ENCODE data around the gene LSM11.

LSM11 gene

GRCh38 chr5:157735991-157736390, 7.5 kb upstream of the LSM11 start:
- no peak for DNase-seq

GRCh38 chr5:157739388-157740228, 3.9 kb upstream of the LSM11 start:
- no peak for DNase-seq

DNA sequence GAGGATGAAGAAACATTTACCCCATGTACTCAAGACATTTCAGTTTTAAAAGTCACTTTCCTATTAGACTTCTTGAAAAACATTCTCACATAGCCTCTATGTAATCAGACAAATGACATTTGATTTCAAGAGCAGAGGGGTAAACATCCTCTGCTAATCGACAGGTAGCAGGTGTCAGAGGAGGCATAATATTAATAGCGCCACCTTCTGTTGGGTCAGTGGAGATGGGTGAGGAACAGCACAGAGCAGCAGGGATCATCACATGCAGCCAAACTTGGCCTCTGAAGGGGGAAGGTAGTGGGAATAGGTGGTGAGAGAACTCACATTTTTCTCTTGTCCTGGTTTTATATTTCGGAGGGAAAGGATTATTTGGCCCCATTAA, 3.3 kb upstream of the LSM11 start:
- no peak for DNase-seq

DNA sequence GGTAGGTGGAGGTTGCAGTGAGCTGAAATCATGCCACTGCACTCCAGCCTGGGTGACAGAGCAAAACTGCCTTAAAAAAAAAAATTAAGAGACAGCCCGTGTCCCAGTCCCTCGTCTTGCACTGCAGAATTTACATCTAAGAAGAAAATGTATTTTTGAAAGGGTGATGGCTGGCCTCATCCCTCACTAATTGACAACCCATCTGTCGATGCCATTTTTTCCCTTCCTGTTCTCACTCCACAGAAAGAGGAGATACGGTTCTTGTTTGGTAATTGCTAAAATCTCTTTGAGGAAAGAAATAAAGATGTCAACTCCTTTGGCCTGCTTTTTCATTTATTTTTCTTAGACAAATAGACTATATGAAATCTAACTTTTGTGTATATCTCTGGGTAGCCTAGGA, 2.4 kb upstream of the LSM11 start:
- DNase-seq = no peak

- no peak for DNase-seq
These were observed 819 bp downstream of the LSM11 start for GRCh38 chr5:157744051-157745011.

- no peak for DNase-seq
These were observed 1.5 kb downstream of the LSM11 start for GRCh38 chr5:157745041-157745456.

DNA sequence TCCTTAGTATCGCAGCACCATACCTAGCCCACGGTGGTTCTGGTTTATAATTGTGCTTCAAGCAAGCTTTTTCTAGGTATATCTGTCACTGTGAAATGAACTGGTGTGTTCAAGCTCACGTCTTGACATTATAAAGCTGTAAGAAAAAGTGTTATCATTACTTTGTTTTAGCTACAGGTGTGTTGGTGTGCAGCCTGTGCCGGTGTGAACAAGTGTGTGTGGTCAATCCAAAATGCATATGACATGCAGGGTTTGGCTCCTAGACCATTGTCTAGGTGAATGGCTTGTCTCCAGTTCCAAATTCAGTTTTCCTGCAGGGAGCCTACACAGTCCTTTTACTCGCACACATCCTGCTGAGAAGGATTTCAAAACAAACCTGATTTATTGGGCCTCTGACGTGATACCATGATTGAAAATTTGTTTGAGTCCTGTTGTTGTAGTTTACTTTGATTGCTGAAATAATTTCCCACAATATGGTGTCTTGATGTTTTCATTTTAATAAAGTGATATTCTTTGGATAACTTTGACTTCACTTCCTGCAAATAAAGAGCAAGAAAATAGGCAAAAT, 3.7 kb downstream of the LSM11 start:
- DNase-seq = no peak

DNA sequence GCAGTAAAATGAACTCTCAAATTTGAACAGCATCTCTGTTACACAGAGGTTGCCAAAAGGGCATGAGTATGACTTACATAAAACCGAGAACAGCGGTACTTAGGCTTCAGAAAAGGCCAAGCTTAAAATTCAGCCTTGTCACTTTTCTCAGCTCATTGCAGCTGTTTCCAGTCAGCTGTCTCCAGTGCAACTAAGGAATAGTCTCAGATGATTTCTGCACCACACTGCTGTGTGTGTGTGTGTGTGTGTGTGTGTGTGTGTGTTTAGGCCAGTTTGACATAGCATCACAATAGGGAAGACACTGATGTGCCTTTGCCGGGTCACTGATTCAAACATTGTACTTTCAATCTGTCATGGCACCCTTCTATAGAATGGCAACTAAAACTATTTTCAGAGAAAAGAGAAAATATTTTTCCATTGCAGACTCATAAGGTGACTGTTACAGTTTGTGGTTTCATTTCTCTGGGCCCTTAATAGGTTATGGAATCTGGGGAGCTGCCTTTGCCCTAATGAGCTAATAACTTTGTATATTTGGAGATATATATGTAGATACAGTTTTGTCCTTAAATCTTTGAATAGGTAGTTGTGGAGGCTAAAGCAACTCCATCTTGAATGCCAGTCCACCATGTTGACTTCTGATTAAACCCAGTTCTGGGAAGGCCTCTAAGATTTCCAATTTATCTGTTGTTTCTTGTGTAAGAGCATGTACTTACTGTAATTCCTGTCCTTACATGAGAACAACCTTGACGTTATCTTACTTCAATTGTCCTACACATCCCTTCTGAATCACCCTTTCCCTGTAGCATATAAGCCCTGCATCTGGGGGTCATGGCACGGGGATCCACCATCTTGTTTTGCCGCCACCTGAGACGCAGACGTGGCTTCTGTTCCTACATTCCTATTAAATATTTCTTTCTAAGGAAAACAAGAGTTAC, 4.5 kb downstream of the LSM11 start:
- no peak for DNase-seq

DNA sequence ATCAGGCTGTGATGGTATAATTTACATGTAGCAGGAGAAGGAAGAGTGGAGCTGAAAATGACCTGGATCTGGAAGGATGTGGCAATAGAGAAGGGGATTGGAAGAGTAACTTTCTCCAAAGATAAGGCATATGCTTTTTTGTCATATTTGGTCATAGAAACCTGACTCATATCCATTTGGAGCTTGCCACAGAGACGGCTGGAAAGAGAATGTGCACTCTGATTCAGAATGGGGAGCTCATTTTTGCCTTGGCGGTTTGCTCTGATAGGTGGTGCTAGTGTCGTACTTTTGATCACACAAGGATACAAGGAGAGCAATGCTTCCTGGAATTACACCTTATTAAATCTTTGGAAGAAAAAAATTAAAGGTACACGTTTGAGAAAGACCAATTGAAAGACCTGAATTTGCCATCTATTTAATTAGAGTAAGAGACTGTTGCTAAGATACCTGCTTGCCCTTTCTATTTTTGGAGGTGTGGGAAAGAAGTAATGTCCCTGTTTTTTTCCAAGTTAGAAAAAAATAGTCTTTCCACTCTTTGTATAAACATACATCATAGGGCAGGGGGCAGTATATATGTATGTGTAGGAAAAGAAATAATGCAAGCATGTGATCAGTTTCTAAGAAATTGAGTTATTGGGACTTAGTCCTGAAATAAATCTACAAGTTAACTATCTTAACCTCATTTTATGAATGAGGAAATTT, 5.4 kb downstream of the LSM11 start:
- DNase-seq = no peak

- no peak for DNase-seq
These were observed 5.9 kb downstream of the LSM11 start for GRCh38 chr5:157749462-157749799.

DNA sequence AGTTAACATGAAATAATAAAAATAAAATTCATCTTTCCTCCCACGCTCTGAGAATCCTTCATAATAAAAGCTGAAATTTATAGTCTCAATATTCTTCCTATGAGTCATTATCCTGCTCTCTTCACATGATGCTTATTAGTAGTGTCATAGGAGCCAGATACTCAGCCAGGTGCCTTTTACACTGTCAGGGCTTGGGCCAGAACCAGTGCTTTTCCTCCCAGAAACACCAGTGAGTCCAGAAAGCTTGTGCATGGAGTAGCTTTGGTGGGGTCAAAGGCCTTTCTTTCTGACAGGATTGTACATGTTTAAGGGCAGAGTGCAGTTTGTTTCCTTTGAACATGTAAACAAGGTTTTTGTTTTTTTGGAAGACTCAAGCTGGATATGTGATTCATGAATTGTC, 6.8 kb downstream of the LSM11 start:
- no peak for DNase-seq

- no peak for DNase-seq
These were observed 12.6 kb downstream of the LSM11 start for GRCh38 chr5:157756122-157756521.

DNA sequence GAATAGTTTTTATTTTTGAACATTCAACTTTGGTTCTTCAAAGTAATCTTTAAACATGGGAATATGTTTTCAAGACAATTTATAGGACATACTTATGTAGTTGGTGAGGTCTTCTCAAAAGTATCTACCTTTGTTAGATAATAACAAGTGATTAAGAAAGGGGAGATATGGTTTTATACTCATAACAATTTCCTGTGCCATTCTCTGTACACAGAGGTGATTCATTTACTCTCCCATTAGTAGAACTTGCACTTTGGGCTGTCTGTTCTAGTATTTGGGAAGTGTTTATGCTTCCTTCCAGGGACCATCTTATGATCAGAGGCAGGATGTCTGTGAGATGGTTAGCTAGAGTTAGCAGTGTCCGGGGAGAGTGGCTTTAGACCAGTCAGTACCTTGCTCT, 15.2 kb downstream of the LSM11 start:
- no peak for DNase-seq

DNA sequence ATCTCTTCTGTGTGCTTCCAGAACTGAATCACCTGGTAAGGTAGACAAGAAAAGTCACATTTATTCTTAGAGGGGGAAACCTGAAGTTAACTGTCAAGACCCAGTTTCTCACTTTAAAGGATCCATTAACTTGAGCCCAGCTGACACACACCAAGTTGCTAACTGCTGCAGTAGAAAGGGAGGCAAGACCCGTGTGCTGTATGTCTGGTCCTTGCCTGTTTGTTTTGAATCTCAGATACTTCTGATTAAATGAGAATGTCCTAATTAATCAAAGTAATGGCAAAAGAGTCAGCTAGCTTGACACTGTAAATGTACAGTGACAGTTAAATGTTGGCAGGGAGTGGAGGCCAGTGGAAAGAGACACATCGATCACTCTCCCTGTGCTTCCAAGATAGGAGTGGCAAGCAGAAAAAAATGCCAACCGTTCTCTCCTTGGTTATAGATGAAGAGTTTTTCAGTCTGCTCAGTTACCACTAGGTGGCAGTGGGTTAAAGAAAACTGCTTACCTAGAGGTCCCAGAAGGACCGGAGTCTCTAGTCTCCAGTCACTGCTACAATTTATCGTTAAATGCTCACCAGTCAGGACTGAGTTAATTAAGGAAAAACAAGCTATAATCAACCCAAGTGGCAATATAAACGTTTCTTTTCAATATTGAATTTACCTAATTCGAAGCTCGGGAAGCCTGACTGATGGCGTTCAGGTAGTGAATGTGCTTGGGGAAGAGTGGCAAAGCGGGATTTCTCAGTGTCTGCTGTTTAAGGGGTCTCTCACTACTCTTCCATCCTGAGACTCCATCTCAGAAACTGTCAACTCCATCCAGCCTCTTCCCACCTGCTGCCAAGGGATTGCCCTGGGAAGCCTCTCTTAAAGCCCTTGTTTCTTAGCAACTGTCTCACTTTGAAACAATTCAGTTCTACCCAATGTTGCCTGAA, 18.4 kb downstream of the LSM11 start:
- DNase-seq = peak; percentile 64

- DNase-seq = no peak
These were observed 21.0 kb downstream of the LSM11 start for GRCh38 chr5:157764531-157764930.

DNA sequence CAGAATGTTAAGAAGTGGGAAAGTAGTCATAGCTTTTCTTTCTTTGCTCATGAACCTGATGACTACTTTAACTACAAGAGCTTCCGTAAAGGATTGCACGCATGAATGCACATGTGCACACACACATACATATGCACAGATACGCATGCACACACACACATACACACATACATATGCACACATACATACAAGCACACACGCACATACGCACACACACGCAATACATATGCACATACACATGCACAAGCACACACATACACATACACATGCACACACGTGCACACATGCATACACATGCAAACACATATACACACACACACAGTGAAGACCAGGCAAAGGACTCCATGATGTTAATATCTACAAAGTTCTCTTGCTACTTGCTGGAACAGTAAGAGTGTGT, 22.9 kb downstream of the LSM11 start:
- DNase-seq = no peak

DNA sequence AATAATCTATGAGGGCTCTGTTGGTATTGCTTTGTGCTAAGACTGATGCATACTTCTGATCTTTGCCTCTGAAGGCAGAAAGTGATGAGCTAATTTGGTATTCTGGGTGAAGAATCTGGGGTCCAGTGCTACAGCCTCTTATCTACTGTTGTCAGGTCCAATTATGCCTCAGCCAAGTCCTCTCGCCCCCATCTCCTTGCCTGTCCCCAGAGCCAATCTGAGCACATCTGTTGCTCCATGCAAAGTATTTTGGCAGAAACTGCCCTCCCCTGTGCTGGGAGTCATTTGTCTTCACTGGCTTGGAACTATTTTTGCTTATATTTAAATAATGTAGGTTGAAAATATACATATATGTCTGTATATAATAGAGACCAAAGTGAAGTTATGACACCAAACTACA, 23.4 kb downstream of the LSM11 start:
- no peak for DNase-seq

DNA sequence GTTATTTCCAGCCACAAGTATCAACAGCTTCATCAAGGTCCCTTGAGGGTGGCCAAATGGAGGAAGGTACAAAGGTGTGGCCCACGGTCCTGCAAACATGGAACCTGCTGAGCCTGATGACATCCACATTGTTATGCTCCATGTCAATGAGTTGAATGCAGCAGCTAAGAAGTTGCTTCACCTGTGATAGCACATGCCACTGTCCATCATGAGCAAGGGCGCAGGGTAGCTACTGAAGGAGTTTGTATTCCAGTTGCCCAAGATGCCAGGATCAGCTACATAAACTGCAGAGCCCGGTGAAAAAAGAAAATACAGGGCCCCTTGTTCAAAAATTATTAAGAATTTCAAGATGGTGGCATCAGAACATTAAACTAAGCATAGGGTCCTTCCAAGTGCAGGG, 24.2 kb downstream of the LSM11 start:
- no peak for DNase-seq

DNA sequence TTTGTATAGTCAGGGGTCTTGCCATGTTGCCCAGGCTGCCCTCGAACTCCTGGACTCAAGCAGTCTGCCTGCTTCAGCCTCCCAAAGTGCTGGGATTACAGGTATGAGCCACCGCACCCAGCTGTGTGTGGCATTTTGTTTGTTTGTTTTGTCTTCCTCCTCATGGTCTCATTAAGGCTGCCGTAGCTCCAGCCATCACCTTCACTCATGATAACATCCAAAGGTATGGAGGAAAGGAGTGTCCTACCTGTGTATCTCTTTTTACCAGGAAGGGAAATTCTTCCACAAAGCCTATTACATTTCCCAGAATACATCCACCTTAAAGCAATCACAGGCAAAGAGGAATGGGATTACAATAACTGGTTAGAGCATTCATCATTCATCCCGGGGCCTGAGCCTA, 27.2 kb downstream of the LSM11 start:
- no peak for DNase-seq

DNA sequence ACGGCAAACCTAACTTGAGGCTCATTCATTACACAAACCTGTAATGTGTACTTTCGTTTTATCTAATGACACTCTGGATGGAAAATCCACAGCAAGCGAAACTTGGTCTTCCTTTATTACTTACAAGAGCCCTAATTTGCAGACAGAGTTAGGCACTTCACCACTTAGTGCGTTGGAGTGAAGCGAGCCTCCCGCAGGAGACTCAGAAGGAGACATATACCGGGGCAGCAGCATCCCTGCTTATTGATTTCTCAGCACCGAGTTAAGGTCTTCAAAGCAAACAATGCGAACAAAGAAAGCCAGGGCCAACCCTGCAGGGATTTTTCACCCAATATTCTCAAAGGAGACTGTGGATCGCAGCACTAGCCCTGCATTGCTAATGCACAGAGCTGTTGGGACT, 28.6 kb downstream of the LSM11 start:
- no peak for DNase-seq

Measured in NCI-H446 treated with DMSO at 0.1 percent for 48 hours (cell line).